ENCODE results near the gene RPRD1A. TPM values are rescaled to one million over a fixed set of nuclear protein-coding genes. Genes with fewer than 3 reads are reported as not detected.
"Not testable (repeated sequence)": the region's sequence is repeated elsewhere in the genome, so short reads cannot be mapped to it uniquely, and the experiment has no call there.

RPRD1A gene
- total and polyA plus RNA-seq, 7 donors: 13.2 to 80.3 (median 68.8) TPM

GRCh38 chr18:36089001-36089400, 21.6 kb upstream of the RPRD1A start:
- TF ChIP-seq POLR2AphosphoS5 (IDR thresholded peaks at IDR 0.05) (no peak), CTCF (IDR thresholded peaks at IDR 0.05) (no peak), EP300 (IDR thresholded peaks at IDR 0.05) (no peak), POLR2A (IDR thresholded peaks at IDR 0.05) (no peak)
- intact Hi-C loops (cut with DNase I): no loop called here
- WGBS, 2 donors: 88 to 89% methylated on average over 6 of the region's 6 CpGs
- H3K36me3 ChIP-seq: no peaks in the 10 kb centered on the region
- DNase-seq: no peak
- no peaks in the 10 kb centered on the region for H3K4me1 ChIP-seq
- no peak overlapping the region for H3K4me3 ChIP-seq
- H3K9me3 ChIP-seq: no peaks in the 10 kb centered on the region
- H3K27ac ChIP-seq: no peak overlapping the region
- no peaks in the 10 kb centered on the region for H3K27me3 ChIP-seq

GRCh38 chr18:36088256-36088655, 20.9 kb upstream of the RPRD1A start:
- WGBS, 2 donors: 75 to 83% methylated on average over 2 of the region's 2 CpGs
- H3K27me3 ChIP-seq: no peaks in the 10 kb centered on the region
- H3K4me3 ChIP-seq: no peak overlapping the region
- intact Hi-C loops (cut with DNase I): no loop called here
- H3K4me1 ChIP-seq: no peaks in the 10 kb centered on the region
- H3K27ac ChIP-seq: no peak overlapping the region
- TF ChIP-seq CTCF (IDR thresholded peaks at IDR 0.05) (no peak), POLR2A (IDR thresholded peaks at IDR 0.05) (no peak), POLR2AphosphoS5 (IDR thresholded peaks at IDR 0.05) (no peak), EP300 (IDR thresholded peaks at IDR 0.05) (no peak)
- H3K9me3 ChIP-seq: no peaks in the 10 kb centered on the region
- DNase-seq: no peak
- no peaks in the 10 kb centered on the region for H3K36me3 ChIP-seq

GRCh38 chr18:36086186-36086585, 18.8 kb upstream of the RPRD1A start:
- H3K9me3 ChIP-seq: peaks cover 0 to 3% (median 0%) of the 10 kb centered on the region in 4 donors
- no peak for DNase-seq
- 83 to 88% methylated on average over 8 of the region's 8 CpGs for WGBS, 2 donors
- no peaks in the 10 kb centered on the region for H3K27me3 ChIP-seq
- H3K4me3 ChIP-seq: no peak overlapping the region
- TF ChIP-seq CTCF (IDR thresholded peaks at IDR 0.05) (no peak), POLR2AphosphoS5 (IDR thresholded peaks at IDR 0.05) (no peak), POLR2A (IDR thresholded peaks at IDR 0.05) (no peak), EP300 (IDR thresholded peaks at IDR 0.05) (no peak)
- intact Hi-C loops (cut with DNase I): no loop called here
- H3K27ac ChIP-seq: no peak overlapping the region
- H3K4me1 ChIP-seq: no peaks in the 10 kb centered on the region
- H3K36me3 ChIP-seq: no peaks in the 10 kb centered on the region

GRCh38 chr18:36085195-36085594, 17.8 kb upstream of the RPRD1A start:
- peaks cover 0 to 3% (median 0%) of the 10 kb centered on the region in 4 donors for H3K9me3 ChIP-seq
- no peaks in the 10 kb centered on the region for H3K36me3 ChIP-seq
- H3K27ac ChIP-seq: no peak overlapping the region
- DNase-seq: no peak
- intact Hi-C loops (cut with DNase I): no loop called here
- H3K27me3 ChIP-seq: no peaks in the 10 kb centered on the region
- WGBS, 2 donors: 81 to 86% methylated on average over 4 of the region's 4 CpGs
- no peaks in the 10 kb centered on the region for H3K4me1 ChIP-seq
- TF ChIP-seq EP300 (IDR thresholded peaks at IDR 0.05): no peak
- no peak for TF ChIP-seq CTCF (IDR thresholded peaks at IDR 0.05)
- no peak for TF ChIP-seq POLR2A (IDR thresholded peaks at IDR 0.05)
- no peak for TF ChIP-seq POLR2AphosphoS5 (IDR thresholded peaks at IDR 0.05)
- H3K4me3 ChIP-seq: no peak overlapping the region

- intact Hi-C loops (cut with DNase I): no loop called here
- no peaks in the 10 kb centered on the region for H3K27me3 ChIP-seq
- no peak overlapping the region for H3K4me3 ChIP-seq
- H3K27ac ChIP-seq: no peak overlapping the region
- 37 to 57% methylated on average over 2 of the region's 2 CpGs for WGBS, 2 donors
- H3K36me3 ChIP-seq: no peaks in the 10 kb centered on the region
- no peak for TF ChIP-seq EP300 (IDR thresholded peaks at IDR 0.05)
- no peak for TF ChIP-seq POLR2AphosphoS5 (IDR thresholded peaks at IDR 0.05)
- TF ChIP-seq POLR2A (IDR thresholded peaks at IDR 0.05): no peak
- no peak for TF ChIP-seq CTCF (IDR thresholded peaks at IDR 0.05)
- DNase-seq: no peak
- H3K4me1 ChIP-seq: no peaks in the 10 kb centered on the region
- peaks cover 0 to 3% (median 0%) of the 10 kb centered on the region in 4 donors for H3K9me3 ChIP-seq
These were observed 16.4 kb upstream of the RPRD1A start for GRCh38 chr18:36083729-36084128.

- H3K27me3 ChIP-seq; H3K36me3 ChIP-seq; H3K4me3 ChIP-seq; H3K9me3 ChIP-seq; H3K27ac ChIP-seq; intact Hi-C loops (cut with DNase I); H3K4me1 ChIP-seq; DNase-seq: not testable (repeated sequence)
- WGBS, 2 donors: 92 to 96% methylated on average over 2 of the region's 2 CpGs
These were observed 13.8 kb upstream of the RPRD1A start for GRCh38 chr18:36081118-36081517.

Measured in sigmoid colon (tissue), 7 donors.